Activated CD4-positive, alpha-beta T cell treated with anti-CD3 and anti-CD28 coated beads for 4 hours (primary cell): ENCODE results near the gene CD58.
"Not testable (repeated sequence)": the region's sequence is repeated elsewhere in the genome, so short reads cannot be mapped to it uniquely, and the experiment has no call there.

Experiments
- DNase-seq, 2 donors: peaks; one replicate each; pipeline ENCODE4 v3.0.0-alpha.2; 2020

CD58 gene

DNA sequence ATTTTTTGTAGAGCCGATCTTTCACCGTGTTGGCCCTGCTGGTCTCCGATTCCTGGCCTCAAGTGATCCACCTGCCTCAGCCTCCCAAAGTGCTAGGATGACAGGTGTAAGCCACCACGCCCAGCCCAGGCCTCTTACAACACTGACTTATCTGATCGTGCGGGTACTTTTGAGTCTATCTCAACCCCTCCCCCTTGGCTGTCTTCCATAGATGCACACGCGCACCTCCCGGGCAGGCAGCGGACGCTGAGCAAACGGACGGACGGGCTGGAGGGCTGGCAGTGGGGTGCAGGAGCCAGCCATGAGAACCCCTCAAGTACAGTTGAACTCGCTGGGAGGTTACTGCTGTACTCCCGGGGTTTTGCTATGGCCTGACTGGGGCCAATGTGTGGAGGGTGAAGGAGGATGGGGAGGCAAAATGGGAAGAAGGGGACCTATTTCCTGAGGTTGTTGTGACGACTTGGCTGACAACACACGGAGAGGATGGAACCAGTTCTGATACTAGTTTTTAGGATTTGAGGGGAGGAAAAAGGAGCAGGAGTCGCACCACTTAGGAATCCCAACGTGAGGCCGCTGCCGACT, 959 bp downstream of the CD58 start:
- peak; percentile 55 to 61 for DNase-seq

DNA sequence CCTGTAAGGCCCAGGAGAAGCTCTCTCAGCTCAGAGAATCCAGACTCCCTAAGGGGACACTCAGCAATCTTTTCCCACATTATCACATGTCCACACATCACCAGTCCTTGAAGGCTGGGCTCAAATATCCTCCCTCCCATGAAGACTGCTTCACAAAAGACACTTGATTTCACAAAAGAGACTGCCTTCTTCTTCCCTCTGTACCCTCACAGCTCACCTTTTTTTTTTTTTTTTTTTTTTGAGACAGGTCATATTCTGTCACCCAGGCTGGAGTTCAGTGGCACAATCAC, 1.5 kb downstream of the CD58 start:
- DNase-seq, result no peak

DNA sequence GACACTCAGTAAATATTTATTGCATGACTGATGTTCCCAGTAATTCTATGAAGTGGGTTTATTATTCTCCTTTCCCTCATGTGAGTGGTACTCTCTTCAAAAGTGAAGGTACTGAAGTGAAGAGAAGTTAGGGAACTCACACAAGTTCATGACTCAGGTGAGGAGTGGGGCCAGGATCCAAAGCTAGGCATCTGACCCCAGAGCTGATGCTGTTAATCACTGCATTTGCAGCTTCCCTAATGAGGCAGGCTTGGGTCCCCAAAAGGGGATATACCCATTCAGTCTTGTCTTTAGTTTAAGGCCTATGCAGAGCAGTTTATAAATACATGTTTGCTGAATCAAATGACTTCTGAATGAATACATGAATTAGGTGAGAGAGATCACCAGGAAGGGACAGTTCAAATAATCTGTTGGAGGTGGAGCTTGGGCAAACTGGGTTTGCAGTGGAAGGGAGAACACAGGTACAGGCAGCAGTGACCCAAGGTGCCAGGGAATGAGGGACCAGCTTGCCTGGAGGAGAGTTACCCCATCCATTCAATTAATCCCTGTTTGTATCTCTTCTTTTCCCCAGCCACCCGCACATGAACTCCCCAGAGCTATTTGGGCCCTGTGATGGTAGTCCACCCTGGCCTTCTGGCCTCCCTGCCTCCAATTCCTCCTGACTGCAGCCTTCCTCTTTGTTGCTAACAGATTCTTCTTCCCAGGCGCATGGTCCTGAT, 2.0 kb downstream of the CD58 start:
- no peak for DNase-seq

DNA sequence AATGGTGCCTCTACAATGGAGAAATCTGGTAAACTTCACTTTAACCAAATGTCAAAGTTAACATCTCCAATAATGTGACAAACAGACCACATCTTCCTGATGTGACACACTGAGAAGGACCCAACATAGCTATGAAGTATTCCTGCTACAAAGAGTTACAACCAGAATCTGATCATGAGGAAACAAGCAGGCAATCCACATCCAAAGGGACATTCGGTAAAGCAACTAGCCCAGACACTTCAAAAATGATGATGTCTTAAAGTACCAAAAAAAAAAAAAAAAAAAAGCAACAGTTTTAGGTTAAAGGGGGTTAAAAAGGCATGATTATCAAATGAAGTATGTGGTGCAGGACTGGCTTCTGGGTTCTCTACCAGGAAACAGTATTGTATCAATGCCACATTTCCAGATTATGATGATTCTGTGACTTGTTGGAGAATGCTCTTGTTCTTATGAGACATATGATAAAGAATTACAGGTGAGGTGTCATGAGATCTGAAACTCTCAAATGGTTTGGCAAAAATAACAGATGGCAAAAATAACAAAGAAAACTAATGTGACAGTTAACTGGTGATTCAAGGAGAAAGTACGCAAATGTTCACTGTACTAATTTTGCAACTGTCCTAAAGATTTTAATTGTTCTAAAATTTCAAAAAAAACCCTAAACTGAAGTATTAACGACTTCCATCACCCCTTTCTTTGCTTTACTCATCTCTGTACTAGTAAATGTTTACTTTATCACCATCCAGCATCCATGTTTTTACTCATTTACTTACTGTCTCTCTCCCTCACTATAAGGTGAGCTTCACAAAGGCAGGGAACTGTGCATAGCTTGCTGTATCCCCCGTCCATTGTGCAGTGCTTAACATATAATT, 2.8 kb downstream of the CD58 start:
- DNase-seq, result no peak

DNA sequence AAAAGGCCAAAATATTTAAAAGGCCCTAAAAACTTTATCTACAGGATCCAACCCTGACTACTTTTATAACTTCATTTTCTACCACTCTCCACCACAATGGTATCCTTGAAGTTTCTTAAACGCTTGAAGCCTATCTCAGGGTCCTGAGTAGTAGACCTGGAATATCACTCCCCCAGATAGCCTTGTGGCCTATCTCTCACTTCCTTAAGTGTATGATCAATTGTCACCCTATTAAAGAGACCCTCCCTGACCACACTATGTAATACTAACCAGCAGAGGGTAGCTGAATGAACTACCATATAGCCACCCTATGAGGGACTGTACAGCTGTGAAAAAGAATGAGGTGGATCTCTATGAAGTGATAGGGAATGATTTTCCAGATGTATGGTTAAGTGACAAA, 5.6 kb downstream of the CD58 start:
- DNase-seq, result no peak

DNA sequence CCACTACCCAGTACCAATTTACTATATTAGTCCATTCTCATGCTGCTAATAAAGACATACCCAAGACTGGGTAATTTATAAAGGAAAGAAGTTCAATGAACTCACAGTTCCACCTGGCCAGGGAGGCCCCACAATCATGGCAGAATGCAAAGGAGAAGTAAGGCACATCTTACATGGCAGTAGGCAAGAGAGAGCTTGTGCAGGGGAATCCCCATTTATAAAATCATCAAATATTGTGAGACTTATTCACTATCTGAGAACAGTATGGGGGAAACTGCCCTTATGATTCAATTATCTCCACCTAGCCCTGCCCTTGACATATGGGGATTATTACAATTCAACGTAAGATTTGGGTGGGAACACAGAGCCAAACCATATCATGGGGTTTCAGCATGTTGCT, 6.4 kb downstream of the CD58 start:
- no peak for DNase-seq

DNA sequence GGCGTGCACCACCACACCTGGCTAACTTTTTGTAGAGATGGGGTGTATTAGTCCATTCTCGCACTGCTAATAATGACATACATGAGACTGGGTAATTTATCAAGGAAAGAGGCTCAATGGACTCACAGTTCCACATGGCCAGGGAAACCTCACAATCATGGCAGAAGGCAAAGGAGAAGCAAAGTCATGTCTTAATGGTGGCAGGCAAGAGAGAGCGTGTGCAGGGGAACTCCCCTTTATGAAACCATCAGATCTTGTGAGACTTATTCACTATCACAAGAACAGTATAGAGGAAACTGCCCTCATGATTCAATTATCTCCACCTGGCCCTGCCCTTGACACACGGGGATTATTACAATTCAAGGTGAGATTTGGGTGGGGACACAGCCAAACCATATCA, 8.4 kb downstream of the CD58 start:
- DNase-seq, result not testable (repeated sequence)

DNA sequence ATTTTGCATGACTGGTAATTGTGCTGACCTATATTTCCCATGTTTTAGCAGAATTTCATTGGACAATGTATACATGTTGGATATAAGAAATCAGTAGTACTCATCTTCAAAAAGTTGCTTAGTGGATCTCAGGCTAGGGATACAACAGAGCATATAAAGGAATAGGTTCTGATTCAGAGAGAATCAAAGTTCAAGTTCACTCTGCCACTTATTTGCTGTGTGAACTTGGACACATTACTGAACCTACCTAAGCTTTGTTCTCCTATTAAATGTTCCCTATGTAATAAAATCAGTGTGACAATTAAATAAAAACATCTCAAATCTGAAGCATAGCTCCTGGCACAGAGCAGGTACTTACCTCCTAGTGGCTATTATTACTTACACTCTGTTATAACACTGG, 9.3 kb downstream of the CD58 start:
- DNase-seq, result no peak

DNA sequence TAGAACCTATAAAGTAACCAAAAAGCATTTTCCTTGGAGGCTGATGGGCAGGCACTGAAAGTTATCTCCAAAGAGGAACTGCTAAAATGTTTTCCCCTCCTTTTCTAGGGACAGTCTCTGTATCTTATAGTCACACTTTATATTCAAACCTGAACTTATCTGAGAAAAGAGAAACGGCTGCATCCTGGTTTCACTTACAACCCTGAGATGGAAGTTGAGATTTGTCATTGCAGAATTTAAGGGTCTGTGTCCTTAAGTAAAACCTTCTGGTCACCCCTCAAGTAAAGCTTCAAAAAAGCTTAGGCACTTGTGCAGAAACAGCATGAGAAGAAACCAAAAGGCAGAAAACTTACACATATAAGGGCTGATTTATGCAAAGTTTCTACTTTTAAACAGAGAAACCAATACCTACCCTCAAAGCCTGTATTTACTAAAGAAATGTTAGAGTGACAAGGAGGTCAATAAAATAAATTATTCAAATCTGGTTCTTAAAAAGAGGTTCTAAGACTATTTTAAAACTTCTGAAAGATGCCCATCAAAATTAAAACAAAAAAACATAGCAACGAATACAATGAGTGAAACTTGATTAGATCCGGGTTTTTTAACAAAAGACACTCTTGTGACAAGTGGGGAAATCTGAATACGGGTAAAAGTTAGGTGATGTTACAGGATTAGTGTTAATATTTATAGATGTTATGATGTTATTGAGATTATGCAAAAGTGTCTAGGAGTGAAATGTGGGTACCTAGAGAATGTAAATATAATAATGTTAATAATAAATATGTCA, 9.9 kb downstream of the CD58 start:
- DNase-seq, result no peak

DNA sequence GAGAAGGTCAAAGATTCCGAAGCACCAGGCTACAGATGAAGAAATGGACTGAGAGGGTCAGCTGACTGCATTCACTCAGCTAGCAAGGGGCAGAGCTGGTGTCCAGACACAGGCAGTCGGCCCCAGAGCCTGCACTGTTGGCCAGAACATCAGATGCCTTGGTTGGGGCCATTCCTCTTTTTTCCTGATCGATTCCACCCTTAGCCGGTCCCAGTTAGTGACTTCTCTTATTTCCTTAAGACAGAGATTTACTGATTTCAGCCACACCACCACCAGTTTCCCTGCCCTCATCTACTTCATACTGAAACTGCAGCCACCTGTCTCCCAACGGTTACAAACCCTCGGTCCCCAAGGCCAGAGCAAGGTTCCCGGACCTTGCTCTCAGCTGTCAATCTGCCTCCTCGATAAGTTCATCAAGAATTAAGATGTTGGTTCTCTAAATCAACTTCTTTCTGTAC, 11.5 kb downstream of the CD58 start:
- no peak for DNase-seq

DNA sequence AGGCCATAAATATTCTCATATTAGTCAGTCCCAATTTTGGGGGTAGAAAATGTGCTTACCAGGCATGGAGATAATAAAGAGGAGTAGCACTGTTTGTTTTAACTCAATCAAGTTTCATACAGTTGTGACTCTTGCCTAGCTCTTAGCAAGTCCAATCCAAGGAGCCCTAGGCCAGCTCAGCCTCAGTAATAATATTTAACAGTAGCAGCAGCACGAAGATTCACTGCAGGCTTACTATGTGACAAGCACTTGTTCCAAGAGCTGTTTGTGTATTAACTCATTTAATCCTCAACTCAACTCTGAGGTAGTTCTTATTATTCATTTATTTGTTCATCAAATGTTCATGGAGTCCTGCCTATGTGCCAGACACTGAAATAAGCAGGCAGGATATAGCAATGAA, 12.3 kb downstream of the CD58 start:
- no peak for DNase-seq

DNA sequence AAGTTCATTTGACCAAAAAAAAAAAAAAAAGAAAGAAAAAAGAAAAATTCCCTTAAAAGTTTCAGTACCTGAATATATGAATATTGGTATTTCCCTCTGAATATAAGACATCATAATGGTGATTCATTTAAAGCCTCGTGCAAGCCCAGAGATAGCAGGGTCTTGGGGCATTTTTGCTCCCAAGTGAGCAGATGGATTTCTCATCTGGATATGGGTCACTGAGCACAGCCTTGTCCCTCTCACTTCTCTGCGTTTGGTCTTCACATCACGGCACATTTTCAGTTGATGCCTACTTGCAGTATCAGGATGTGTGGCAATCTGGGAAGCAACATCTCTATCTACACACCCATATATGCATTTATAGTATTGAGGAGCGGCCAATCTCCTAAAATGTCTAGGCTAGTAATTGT, 12.7 kb downstream of the CD58 start:
- DNase-seq, result no peak

DNA sequence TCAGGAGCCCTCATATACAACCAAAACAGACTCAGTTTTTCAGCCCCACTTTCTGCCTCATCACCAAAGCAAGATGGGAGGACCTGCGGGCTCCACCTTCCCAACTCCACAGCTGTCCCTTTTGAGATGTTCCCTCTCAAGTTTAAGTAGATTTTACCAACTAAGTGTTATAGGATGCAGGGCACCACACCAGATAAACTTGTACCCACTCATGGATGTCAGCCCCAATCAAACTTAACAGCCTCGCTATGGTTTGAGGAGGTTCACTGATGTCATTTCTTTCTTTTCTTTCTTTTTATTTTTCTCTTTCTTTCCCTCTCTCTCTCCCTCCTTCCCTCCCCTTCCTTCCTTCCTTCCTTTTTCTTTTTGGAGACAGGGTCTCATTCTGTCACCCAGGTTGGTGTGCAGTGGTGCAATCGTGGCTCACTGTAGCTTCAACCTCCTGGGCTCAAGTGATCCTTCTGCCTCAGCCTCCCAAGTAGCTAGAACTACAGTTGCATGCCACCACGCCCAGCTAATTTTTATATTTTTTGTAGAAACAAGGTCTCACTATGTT, 13.4 kb downstream of the CD58 start:
- DNase-seq, result no peak

DNA sequence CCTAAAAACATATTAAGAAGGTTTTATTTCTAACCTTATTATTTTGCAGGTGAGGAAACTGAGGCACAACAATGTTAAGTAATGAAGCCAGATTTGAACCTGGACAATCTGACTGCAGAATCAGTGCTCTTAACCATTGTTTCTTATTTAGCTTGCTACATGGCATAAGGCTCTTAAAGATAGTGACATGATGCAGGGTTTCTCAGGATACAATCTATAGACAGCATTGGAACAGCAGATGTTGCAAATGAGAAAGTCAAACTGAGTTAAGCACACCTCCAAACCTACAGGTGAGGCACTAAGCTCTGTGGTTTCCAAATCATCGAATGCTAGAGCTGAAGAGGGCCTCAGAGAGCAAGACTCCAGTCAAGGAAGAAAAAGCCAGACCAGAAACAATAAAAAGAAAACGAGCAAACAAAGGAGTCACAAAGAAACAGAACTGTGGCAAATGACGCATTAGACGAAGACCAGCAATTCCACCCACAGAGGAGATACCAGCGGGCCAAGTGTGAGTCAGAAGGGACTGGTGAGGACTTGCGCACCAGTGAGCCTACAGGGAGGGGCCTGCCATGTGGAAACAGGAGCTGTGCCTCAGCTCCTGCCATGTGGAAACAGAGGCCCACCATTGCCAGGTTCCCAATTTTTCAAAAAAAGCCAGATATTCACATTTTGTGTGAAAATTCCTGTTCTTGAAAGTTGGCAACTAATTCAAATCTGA, 14.4 kb downstream of the CD58 start:
- peak; percentile 70 to 75 for DNase-seq

DNA sequence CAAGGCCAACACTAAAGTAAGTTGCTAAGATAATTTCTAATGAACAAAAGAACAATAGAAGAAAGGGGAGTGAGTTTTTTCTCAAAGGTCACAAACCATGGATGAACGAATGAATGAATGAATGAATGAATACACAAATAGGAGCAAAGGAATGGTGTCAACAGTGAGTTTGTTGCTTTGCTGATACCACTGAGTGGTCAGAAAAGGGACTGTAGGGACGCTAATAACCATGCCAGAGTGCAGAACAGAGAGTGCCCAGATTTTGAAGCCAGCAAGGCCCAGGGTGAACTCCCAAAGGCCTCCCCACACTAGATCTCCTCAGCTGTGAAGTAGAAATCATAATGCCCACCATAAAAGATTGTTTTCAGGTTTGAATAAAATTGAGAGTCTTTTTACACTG, 15.9 kb downstream of the CD58 start:
- no peak for DNase-seq

DNA sequence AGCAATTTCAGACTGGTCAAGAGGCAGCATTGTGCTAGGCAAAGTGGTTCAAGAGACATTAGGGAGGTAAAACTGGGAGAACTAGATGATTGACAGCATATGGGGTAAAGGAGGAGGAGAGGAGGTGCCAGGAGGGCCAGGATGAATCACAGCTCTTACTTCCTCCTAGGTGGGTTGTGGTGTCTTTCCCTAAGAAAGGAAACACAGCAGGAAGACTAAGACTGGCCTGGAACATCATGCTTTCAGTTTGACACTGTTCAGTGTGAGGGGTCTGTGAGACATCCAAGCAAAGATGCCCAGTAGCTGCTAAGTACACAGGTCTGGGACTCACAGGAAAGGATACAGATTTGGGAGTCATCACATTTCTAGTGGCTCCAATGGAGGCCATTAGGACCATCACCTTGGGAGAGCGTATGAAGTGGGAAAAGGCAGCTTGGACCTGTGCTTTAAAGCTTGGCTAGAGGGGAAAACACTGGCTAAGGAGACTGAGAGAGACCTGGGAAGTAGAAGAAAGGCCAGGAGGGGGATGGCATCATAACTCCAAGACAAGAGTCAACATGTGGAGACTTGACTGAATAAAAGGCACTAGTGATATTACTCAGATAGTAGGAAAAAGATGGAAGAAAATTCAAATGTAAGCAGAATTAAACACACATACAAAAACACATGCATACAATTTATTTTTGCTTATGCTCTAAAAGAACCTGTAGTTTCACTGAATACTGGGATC, 17.3 kb downstream of the CD58 start:
- DNase-seq, result no peak

DNA sequence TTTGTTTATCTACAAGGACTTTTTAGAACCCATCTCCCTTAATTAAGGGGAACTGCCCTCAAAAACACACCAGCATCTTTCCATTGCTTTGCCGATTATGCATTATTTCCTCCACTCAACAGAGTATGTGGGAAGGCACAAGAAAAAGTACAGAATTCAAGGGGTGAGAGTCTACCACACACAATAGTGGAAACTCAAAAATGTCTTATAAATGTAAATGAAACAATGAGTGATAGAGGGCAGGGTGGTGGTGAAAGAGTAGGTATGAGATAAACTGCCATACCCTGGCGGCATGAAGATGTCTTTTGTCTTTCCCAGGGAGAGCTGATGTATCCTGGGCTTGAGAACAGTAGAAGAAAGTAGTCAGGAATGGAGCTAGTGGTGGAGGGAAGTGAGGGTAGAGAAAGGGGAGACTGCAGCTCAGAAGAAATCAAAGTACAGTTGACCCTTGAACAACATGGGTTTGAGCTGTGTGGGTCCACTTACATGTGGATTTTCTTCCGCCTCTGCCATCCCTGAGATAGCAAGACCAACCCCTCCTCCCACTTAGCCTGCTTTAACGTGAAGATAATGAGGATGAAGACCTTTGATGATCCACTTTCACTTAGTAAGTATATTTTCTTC, 24.4 kb downstream of the CD58 start:
- no peak for DNase-seq

DNA sequence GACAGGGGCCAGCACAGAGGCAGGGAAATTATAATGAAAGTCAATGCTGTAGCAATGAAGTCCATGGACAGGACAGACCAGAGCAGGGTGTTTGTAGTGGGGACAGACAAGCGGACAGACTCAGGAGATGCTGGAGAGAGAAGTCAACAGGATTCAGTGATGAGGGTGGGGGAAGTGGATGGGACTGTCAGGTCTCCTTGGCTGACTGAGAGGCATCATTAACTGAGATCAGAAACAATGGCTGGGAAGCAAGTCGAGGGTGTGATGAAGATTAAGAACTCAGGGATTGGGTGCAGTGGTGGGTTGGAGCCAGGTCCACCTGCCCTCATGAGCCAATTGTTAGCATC, 25.5 kb downstream of the CD58 start:
- DNase-seq, result no peak

DNA sequence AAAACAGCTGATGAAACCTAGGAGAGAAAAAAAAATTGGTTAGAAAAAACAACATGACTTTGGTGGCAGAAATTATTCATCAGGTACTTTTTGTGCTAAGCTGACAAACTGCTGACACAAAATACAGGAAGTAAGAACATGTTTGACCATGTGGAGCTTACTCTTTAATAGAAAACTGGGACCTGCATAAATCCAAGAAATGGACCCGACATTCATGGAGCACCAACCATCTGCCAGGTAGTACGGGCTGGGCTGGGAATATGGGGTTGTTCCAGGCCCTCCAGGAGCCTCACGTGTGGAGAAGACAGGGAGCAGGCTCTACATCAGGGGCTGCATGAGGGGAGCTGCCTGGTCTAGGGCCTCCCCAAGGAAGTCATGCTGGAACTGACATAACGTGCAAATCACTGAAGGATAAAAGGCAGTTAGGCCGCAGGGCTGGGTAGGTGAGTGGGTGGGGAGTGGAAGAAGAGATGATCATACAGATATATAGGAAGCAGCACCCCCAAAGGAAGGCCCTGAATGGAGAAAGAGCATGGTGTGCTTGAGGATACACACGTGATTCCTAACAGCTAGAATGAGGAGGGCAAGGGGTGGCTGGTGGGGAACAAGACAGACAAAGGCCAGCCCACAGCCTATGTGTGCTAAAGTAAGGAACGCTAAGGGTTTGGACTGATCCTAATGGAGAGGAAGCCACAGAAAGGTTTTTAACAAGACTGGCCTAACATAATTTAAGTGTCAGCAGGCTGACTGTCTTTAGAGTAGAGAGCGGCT, 26.1 kb downstream of the CD58 start:
- DNase-seq, result no peak

DNA sequence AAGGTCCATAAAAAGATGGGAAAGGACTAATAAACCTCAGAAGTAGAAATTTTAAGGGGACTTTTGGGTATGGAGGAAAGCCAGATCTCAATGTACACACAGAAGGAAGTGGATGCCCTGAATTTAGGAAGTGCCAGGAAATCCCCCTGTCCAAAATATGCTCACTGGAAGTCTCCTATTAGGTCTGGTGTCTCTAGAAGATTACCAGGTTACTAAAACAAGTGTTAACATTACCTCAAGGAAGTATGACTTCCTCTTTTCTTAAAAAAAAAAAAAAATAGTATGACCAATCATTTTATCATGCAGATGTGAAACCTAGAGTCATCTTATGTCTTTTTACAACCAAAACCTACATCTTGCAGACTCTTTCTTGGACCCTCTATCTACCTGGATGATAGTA, 30.7 kb downstream of the CD58 start:
- no peak for DNase-seq
